Panc1 (cell line): Measurements from ENCODE around the gene GLIS1. TPM values are rescaled to one million over a fixed set of nuclear protein-coding genes. Genes with fewer than 3 reads are reported as not detected.

Experiments used
- ATAC-seq: fragments of 200-7000 bp; cut with Tn5 transposase; 2 replicates; pipeline ENCODE4 v1.9.1; 2020; ENCODE audit warnings: mild to moderate bottlenecking, moderate library complexity
- BruUV-seq: library from RNA; stranded (reverse); fragments of 400-500 nt; replicated peaks from 2 replicates; lab custom pipeline; 2021; lab: Mats Ljungman, UMichigan
- CTCF ChIA-PET: fragments of 300-600 bp; sonication (Branson Sonifier 250); formaldehyde crosslinking; loops from one replicate; lab custom pipeline; 2022; ENCODE audit warnings: antibody characterized with exemption; lab: Charles Lee
- POLR2A ChIA-PET: fragments of 300-600 bp; sonication (Branson Sonifier 250); formaldehyde crosslinking; loops from one replicate; lab custom pipeline; 2022; ENCODE audit warnings: antibody characterized with exemption; lab: Charles Lee
- DNase-seq: peaks from one replicate; pipeline ENCODE4 v3.0.0-alpha.2; 2010; ENCODE audit warnings: low read depth, low spot score
- H3K27ac ChIP-seq: 2 replicates; pipeline ENCODE4 v1.5.1; 2011; ENCODE audit warnings: mild to moderate bottlenecking, low read length, inconsistent platforms
- H3K27me3 ChIP-seq: fragments of 200-500 bp; sonication (Bioruptor generic); 2 replicates; pipeline ENCODE4 v1.6.0; 2014; ENCODE audit warnings: low read length, inconsistent platforms; ENCODE audit not compliant: control insufficient read depth, insufficient read depth
- H3K36me3 ChIP-seq: fragments of 200-500 bp; sonication (Bioruptor generic); 2 replicates; pipeline ENCODE4 v1.5.1; 2014; ENCODE audit warnings: inconsistent platforms, mild to moderate bottlenecking, low read length, moderate library complexity; ENCODE audit not compliant: control insufficient read depth, insufficient read depth
- H3K4me1 ChIP-seq: 2 replicates; pipeline ENCODE4 v1.5.1; 2011; ENCODE audit warnings: inconsistent platforms, mild to moderate bottlenecking, low read length, moderate library complexity; ENCODE audit not compliant: control insufficient read depth, insufficient read depth
- H3K4me3 ChIP-seq, 2 experiments: 2 replicates each; pipeline ENCODE4 v1.5.1; 2011 to 2012; ENCODE audit warnings: low read depth in 2 of 2, low read length in 2 of 2, mild to moderate bottlenecking in 2 of 2, inconsistent platforms in 1 of 2, moderate library complexity in 1 of 2
- H3K9me3 ChIP-seq: fragments of 200-500 bp; sonication (Bioruptor generic); 2 replicates; pipeline ENCODE4 v1.5.1; 2014; ENCODE audit warnings: low read depth, mild to moderate bottlenecking, inconsistent platforms, low read length, moderate library complexity; ENCODE audit not compliant: control insufficient read depth, insufficient read depth
- POLR2AphosphoS5 ChIP-seq: IDR thresholded peaks from 2 replicates; pipeline ENCODE4 v1.6.1; 2012; ENCODE audit warnings: mild to moderate bottlenecking, low read depth, low read length, moderate library complexity
- SIN3A ChIP-seq: IDR thresholded peaks from 2 replicates; pipeline ENCODE4 v1.6.1; 2012; ENCODE audit warnings: low read depth, mild to moderate bottlenecking, low read length, moderate library complexity, borderline replicate concordance; ENCODE audit not compliant: insufficient read depth
- TCF7L2 ChIP-seq: IDR thresholded peaks from 2 replicates; pipeline ENCODE4 v1.6.1; 2011; ENCODE audit warnings: mild to moderate bottlenecking, low read depth, low read length, inconsistent platforms
- in situ Hi-C: cut with HindIII; loops from 2 replicates; pipeline ENCODE4 v1.10.0; 2016; ENCODE audit warnings: low sequenced_read_pairs, low pct_unique_long_range_greater_than_20kb
- intact Hi-C: fragments of 100-400 bp; cut with micrococcal nuclease; formaldehyde crosslinking; loops from one replicate; pipeline ENCODE4 v1.10.0; 2022; ENCODE audit not compliant: unreplicated experiment
- total RNA-seq: library from RNA; stranded (reverse); gene quantifications from one replicate; pipeline ENCODE4 v1.2.1, GENCODE V29; 2021; ENCODE audit not compliant: unreplicated experiment
- TF ChIP-seq, protein P1 (sequence below), 2 experiments: IDR thresholded peaks; 2 replicates each; pipeline ENCODE4 v1.6.1; 2011 to 2012; ENCODE audit warnings: low read depth in 2 of 2, control low read depth in 1 of 2, low read length in 1 of 2, mild to moderate bottlenecking in 1 of 2, moderate library complexity in 1 of 2; ENCODE audit not compliant: insufficient read depth in 1 of 2
- TF ChIP-seq, protein P2 (sequence below): fragments of 450-650 bp; IDR thresholded peaks from 2 replicates; pipeline ENCODE4 v1.5.1; 2017; ENCODE audit warnings: mild to moderate bottlenecking

GLIS1 gene
- total RNA-seq, 1 experiment from 2014 or later = 0.28 TPM

GRCh38 chr1:53747841-53748240, 8.9 kb upstream of the GLIS1 start:
- Histone ChIP-seq H3K9me3 (no peaks in the 10 kb centered on the region), H3K27ac (no peak overlapping the region), H3K36me3 (no peaks in the 10 kb centered on the region), H3K4me3 (no peak overlapping the region), H3K4me1 (no peaks in the 10 kb centered on the region), H3K27me3 (0 out of 2 replicates have a peak, but pooled peaks cover 3% of the 10 kb centered on the region)
- in situ Hi-C loops = no loop called here
- BruUV-seq = no TSS peak
- DNase-seq = no peak
- no peak for ATAC-seq
- intact Hi-C loops = no loop called here
- POLR2A ChIA-PET = no interaction called here
- TF ChIP-seq POLR2AphosphoS5 (no peak), SIN3A (no peak)
- TF ChIP-seq, protein P1, sequence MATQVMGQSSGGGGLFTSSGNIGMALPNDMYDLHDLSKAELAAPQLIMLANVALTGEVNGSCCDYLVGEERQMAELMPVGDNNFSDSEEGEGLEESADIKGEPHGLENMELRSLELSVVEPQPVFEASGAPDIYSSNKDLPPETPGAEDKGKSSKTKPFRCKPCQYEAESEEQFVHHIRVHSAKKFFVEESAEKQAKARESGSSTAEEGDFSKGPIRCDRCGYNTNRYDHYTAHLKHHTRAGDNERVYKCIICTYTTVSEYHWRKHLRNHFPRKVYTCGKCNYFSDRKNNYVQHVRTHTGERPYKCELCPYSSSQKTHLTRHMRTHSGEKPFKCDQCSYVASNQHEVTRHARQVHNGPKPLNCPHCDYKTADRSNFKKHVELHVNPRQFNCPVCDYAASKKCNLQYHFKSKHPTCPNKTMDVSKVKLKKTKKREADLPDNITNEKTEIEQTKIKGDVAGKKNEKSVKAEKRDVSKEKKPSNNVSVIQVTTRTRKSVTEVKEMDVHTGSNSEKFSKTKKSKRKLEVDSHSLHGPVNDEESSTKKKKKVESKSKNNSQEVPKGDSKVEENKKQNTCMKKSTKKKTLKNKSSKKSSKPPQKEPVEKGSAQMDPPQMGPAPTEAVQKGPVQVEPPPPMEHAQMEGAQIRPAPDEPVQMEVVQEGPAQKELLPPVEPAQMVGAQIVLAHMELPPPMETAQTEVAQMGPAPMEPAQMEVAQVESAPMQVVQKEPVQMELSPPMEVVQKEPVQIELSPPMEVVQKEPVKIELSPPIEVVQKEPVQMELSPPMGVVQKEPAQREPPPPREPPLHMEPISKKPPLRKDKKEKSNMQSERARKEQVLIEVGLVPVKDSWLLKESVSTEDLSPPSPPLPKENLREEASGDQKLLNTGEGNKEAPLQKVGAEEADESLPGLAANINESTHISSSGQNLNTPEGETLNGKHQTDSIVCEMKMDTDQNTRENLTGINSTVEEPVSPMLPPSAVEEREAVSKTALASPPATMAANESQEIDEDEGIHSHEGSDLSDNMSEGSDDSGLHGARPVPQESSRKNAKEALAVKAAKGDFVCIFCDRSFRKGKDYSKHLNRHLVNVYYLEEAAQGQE (IDR thresholded peaks at IDR 0.05; ENCODE audit: insufficient read depth in 1 of 2, low read depth in 2 of 2, low read length in 1 of 2) = no peak
- TF ChIP-seq, protein P2, sequence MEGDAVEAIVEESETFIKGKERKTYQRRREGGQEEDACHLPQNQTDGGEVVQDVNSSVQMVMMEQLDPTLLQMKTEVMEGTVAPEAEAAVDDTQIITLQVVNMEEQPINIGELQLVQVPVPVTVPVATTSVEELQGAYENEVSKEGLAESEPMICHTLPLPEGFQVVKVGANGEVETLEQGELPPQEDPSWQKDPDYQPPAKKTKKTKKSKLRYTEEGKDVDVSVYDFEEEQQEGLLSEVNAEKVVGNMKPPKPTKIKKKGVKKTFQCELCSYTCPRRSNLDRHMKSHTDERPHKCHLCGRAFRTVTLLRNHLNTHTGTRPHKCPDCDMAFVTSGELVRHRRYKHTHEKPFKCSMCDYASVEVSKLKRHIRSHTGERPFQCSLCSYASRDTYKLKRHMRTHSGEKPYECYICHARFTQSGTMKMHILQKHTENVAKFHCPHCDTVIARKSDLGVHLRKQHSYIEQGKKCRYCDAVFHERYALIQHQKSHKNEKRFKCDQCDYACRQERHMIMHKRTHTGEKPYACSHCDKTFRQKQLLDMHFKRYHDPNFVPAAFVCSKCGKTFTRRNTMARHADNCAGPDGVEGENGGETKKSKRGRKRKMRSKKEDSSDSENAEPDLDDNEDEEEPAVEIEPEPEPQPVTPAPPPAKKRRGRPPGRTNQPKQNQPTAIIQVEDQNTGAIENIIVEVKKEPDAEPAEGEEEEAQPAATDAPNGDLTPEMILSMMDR = no peak
- CTCF ChIA-PET = no interaction called here

- Histone ChIP-seq H3K27me3 (peaks cover 14% of the 10 kb centered on the region), H3K36me3 (no peaks in the 10 kb centered on the region), H3K4me1 (peaks cover 4% of the 10 kb centered on the region; the same call in 1 of the 2 replicates), H3K9me3 (no peaks in the 10 kb centered on the region), H3K4me3 (no peak overlapping the region), H3K27ac (no peak overlapping the region)
- TF ChIP-seq, protein P2 = no peak
- TF ChIP-seq, protein P1 (IDR thresholded peaks at IDR 0.05; ENCODE audit: insufficient read depth in 1 of 2, low read depth in 2 of 2, low read length in 1 of 2) = no peak
- no peak for TF ChIP-seq SIN3A
- TF ChIP-seq POLR2AphosphoS5 = no peak
- no peak for TF ChIP-seq TCF7L2
- ChIA-PET CTCF (interaction anchor here (0.6 kb wide), 1 partner anchor 121 kb away, joined by 5 read pairs; no protein-coding TSS in a partner anchor), POLR2A (no interaction called here)
- ATAC-seq = no peak
- in situ Hi-C loops = no loop called here
- intact Hi-C loops = no loop called here
- DNase-seq = no peak
- BruUV-seq = no TSS peak
Measured at GRCh38 chr1:53740621-53741105, 1.7 kb upstream of the GLIS1 start.
